HG02642 (cell line): ENCODE data around the gene NCKAP1.
"Not testable (repeated sequence)": the region's sequence is repeated elsewhere in the genome, so short reads cannot be mapped to it uniquely, and the experiment has no call there.

Experiments used
- ATAC-seq: cut with Tn5 transposase; IDR thresholded peaks from one replicate; pipeline ENCODE4 v1.9.1; 2021; ENCODE audit warnings: mild to moderate bottlenecking; ENCODE audit not compliant: unreplicated experiment, poor library complexity

Gene NCKAP1

GRCh38 chr2:183040604-183041003 lies 2.3 kb upstream of the NCKAP1 start:
- no peak for ATAC-seq

GRCh38 chr2:183037553-183038340 lies 510 bp downstream of the NCKAP1 start:
- peak; percentile 51 for ATAC-seq

DNA sequence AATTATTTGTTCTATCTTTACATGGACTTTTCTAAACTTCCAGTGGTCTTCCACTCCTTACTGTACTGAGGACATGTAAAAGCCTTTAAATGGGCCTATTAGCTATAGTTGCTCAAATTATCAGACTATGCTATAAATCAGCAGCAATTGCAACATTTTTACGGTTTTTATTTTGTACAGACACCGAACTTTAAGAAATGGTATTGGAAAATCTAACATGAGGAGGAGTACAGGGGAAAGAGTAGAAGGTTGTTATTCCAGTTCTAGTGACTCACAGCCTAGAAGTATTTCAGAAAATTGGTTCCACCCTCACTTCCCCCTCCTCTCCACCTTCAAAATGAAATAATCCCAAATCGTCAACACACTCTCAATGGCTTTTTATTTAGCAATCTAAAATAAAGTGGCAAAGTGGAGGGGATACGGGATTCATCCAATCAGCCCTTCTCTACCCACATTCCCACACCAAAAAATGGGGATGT lies 1.1 kb downstream of the NCKAP1 start:
- ATAC-seq, result no peak

- ATAC-seq, result peak; percentile 33
Measured at GRCh38 chr2:183035954-183036669, 2.1 kb downstream of the NCKAP1 start.

DNA sequence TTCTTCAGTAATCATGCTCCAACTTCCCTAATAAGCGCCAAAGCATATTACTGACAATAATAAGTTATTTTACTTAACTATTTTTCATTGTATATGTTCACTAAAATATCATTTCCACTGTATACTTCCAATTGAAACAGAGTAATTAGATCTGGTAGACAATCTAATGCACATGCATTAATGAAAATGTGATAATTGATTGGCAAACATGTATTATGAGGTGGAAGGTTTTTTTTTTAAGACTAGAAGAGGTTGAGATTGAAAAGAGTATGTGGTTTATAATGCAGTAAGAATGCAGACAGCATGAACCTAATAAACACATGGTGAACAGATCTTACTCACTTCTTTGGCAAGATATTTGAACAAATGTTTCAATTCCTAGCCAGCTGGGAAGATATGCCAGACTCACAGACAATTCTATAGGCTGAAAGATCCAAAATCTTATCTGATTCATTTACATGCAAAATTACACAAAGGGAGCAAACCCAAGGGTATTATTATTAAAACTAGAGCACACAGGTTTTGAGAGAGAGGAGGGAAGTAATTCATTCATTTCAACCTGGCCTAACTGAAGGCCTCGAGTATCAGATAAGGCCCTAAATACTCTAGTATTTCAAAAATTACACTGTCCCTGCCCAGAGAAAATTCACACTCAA lies 2.8 kb downstream of the NCKAP1 start:
- no peak for ATAC-seq

GRCh38 chr2:183034806-183035205 lies 3.5 kb downstream of the NCKAP1 start:
- ATAC-seq, result no peak

DNA sequence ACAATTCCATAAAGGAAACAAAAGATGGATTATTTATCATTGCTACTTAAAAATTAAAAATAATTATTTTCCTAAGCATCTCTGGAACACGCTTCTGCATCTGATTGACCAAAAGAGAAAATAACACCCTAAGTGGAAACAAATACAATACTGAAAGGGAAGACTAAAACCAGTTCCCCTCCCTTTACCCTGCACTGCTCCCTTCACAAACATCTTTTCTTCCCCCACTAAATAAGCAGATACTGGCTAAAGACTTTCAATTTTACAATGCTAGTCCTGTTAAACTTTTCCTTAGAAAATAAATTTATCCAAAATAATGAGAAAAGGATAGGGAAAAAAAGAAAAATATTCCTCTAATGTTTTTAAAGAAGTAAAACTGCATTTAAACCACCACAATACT lies 4.3 kb downstream of the NCKAP1 start:
- no peak for ATAC-seq

DNA sequence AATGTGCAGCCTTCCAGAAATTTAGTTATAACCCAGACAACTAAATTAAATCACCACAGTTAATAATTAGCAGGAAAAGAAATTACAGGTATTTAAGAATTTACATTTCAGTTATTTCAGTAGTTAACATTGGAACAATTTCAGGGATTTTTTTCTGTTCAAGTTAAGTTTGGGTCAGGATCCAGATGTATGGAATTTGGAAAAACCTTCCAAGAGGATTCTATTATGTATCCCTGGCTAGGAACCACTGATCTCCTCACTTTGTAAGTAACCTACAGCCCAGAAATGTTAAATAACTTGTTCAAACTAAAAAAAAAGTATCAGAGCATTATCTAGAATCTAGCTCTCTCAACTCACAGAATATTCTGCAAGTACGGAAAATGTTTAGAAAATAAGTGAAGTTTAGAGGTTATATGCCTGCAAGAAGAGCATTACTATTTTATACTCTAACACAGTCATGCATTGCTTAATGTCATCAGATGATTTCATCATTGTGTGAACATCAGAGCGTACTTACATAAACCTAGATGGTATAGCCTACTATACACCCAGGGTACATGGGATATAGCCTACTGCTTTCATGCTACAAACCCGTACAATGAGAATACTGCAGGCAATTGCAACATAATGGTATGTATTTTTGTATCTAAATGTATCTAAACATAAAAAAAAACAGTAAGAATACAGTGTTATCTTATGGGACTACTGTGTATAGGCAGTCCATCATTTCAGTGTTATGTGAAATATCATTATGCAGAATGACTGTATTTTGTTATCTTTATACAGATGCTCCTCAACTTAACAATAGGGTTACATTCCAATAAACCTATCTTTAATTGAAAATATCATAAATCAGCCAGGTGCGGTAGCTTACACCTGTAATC lies 6.1 kb downstream of the NCKAP1 start:
- no peak for ATAC-seq

GRCh38 chr2:183029219-183029618 lies 9.0 kb downstream of the NCKAP1 start:
- no peak for ATAC-seq

GRCh38 chr2:183028108-183028507 lies 10.1 kb downstream of the NCKAP1 start:
- ATAC-seq, result no peak

GRCh38 chr2:183027443-183027842 lies 10.8 kb downstream of the NCKAP1 start:
- ATAC-seq, result no peak

DNA sequence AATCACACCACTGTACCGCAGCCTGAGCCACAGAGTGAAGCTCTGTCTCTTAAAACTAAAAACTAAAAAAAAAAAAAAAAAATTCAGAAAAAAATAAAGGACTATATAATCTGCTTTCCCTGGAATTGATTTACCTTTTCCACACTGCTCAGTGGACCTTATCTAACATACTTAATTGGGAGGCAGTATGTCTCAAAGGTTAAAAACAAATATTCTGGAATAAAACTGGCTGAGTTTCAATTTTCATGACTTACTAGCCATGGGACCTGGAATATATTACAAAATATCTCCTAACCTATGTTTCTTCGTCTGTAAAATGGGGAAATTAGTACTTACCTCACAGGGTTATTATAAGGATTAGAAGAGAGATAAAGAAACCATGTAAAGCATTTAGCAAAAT lies 11.8 kb downstream of the NCKAP1 start:
- no peak for ATAC-seq

GRCh38 chr2:183025993-183026392 lies 12.3 kb downstream of the NCKAP1 start:
- ATAC-seq, result no peak

GRCh38 chr2:183024339-183025095 lies 13.7 kb downstream of the NCKAP1 start:
- ATAC-seq, result no peak

- no peak for ATAC-seq
Measured at GRCh38 chr2:183022711-183023110, 15.5 kb downstream of the NCKAP1 start.

GRCh38 chr2:183021613-183022012 lies 16.6 kb downstream of the NCKAP1 start:
- no peak for ATAC-seq

- no peak for ATAC-seq
Measured at GRCh38 chr2:183019718-183020442, 18.4 kb downstream of the NCKAP1 start.

GRCh38 chr2:183017845-183018244 lies 20.4 kb downstream of the NCKAP1 start:
- not testable (repeated sequence) for ATAC-seq

DNA sequence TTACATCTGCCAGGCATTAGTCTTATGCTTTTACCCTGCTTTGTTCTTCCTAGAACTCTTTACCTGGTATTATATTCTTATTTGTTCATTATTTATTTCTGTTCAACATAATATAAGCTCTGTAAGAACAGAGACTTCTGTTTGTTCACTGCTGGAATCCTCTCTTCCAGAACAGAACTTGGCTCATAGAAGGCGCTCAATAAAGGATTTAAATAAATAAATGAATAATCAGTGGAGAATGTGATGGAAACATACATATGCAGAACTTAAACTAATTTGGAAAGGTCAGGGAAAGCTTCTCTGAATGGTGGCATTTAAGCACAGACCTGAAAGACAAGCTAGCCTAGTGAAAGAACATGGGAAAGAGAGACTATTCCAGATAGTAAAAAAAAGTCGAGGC lies 24.3 kb downstream of the NCKAP1 start:
- no peak for ATAC-seq
